Large intestine (tissue), 12 donors: Measurements from ENCODE around the gene GAPVD1. TPM values are rescaled to one million over a fixed set of nuclear protein-coding genes. Genes with fewer than 3 reads are reported as not detected.
"Not testable (repeated sequence)": the region's sequence is repeated elsewhere in the genome, so short reads cannot be mapped to it uniquely, and the experiment has no call there.

Source experiments
- DNase-seq, 2 donors: peaks; one replicate each; pipeline versions ENCODE4 v3.0.0 to v3.0.0-alpha.2; 2013
- H3K27ac ChIP-seq: one replicate; pipeline ENCODE4 v1.5.1; 2013; ENCODE audit warnings: low read length
- H3K27me3 ChIP-seq: 2 replicates; pipeline ENCODE4 v1.6.1; 2013; ENCODE audit warnings: low read length; ENCODE audit not compliant: control insufficient read depth, insufficient read depth
- H3K36me3 ChIP-seq: 2 replicates; pipeline ENCODE4 v1.6.1; 2013; ENCODE audit warnings: low read length; ENCODE audit not compliant: control insufficient read depth, insufficient read depth
- H3K4me1 ChIP-seq: one replicate; pipeline ENCODE4 v1.6.1; 2013; ENCODE audit warnings: low read length; ENCODE audit not compliant: control insufficient read depth, insufficient read depth
- H3K4me3 ChIP-seq: one replicate; pipeline ENCODE4 v1.5.1; 2013; ENCODE audit warnings: low read length
- H3K9me3 ChIP-seq: one replicate; pipeline ENCODE4 v1.6.1; 2013; ENCODE audit warnings: mild to moderate bottlenecking, low read depth, low read length, moderate library complexity; ENCODE audit not compliant: control insufficient read depth
- WGBS: methylation state at CpG from one replicate; pipeline ENCODE4 v1.1.5; 2013; ENCODE audit warnings: low lambda C conversion rate; ENCODE audit not compliant: insufficient coverage; 5-methylcytosine and 5-hydroxymethylcytosine counted together
- long read RNA-seq, 11 donors: transcript quantifications; one replicate each; lab custom pipeline, GENCODE V29; 2026
- polyA plus RNA-seq: library from polyadenylated mRNA; unstranded; fragments of 120-200 nt; gene quantifications from one replicate; pipeline ENCODE4 v1.2.1, GENCODE V29; 2013

Gene GAPVD1
- polyA plus RNA-seq, result 27.6 TPM
- long read RNA-seq, donor 1, result 0 reads
- long read RNA-seq, donor 2, partial matches to known transcripts, result 7 of 8 reads
- long read RNA-seq, donor 2, other reads (novel, unspliced or antisense), result 0 of 8 reads
- long read RNA-seq, donor 3, result 0 reads
- long read RNA-seq, donor 4, result 0 reads
- long read RNA-seq, donor 5, result 0 reads
- long read RNA-seq, donor 6, result 0 reads
- long read RNA-seq, donor 7, partial matches to known transcripts, result 0 of 1 reads
- long read RNA-seq, donor 7, other reads (novel, unspliced or antisense), result 0 of 1 reads
- long read RNA-seq, donor 8, partial matches to known transcripts, result 0 of 1 reads
- long read RNA-seq, donor 8, other reads (novel, unspliced or antisense), result 0 of 1 reads
- long read RNA-seq, donor 9, partial matches to known transcripts, result 0 of 1 reads
- long read RNA-seq, donor 9, other reads (novel, unspliced or antisense), result 0 of 1 reads
- long read RNA-seq, donor 10, result 0 reads
- long read RNA-seq, donor 11, result 0 reads

- WGBS, result 0% methylated on average over 3 of the region's 72 CpGs
- Histone ChIP-seq H3K4me3 (peak within 1 kb of the TSS; percentile 99), H3K36me3 (peaks cover 5% of the 10 kb centered on the region), H3K27me3 (no peaks in the 10 kb centered on the region), H3K9me3 (peaks cover 4% of the 10 kb centered on the region), H3K4me1 (no peaks in the 10 kb centered on the region), H3K27ac (peak within 1 kb of the TSS; percentile 64)
- DNase-seq, result peak; percentile 88 to 92
Measured at GRCh38 chr9:125261501-125262293, at the start of gene GAPVD1. Gene GAPVD1, plus strand, starts transcription at chr9:125261826. Its CDS starts 37,096 bp downstream, at chr9:125298922.

DNA sequence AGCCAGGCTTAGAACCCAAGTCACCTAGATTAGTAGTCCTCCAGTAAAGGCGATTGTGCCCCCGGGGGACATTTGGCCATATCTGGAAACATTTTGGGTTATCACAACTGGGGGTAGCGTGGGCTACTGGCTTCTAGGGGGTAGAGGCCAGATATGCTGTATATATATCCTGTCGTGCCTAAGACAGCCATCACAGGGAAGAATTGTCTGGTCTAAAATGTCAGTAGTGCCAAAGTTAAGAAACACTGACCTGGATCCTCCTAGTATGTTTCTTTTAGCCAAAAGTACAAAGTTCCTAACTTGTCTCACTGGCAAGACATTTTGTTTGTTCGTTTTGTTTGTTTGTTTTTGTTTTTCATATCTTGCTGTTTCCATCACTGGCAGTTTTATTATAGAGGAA, 47.4 kb upstream of the GAPVD1 start:
- Histone ChIP-seq H3K4me3 (no peak overlapping the region), H3K27me3 (no peaks in the 10 kb centered on the region), H3K27ac (no peak overlapping the region), H3K9me3 (no peaks in the 10 kb centered on the region), H3K4me1 (no peaks in the 10 kb centered on the region), H3K36me3 (peaks cover 15% of the 10 kb centered on the region)
- no peak for DNase-seq
- 83% methylated on average over 2 of the region's 5 CpGs for WGBS

DNA sequence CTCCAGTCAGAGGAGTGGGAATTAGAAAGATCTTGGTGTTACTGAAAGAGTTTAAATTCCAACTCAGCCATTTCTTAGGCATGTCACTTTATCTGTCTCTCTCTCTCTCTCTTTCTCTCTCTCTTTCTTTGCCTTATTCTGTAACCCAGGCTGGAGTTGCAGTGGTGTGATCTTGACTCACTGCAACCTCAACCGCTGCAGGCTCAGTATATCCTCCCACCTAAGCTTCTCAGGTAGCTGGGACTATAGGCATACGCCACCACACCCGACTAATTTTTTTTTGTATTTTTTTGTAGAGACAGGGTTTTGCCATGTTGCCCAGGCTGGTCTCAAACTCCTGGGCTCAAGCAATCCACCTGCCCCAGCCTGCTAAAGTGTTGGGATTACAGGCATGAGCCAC, 43.0 kb upstream of the GAPVD1 start:
- Histone ChIP-seq H3K4me1 (no peaks in the 10 kb centered on the region), H3K9me3 (no peaks in the 10 kb centered on the region), H3K36me3 (peaks cover 17% of the 10 kb centered on the region), H3K27me3 (no peaks in the 10 kb centered on the region), H3K4me3 (no peak overlapping the region), H3K27ac (no peak overlapping the region)
- DNase-seq, result no peak
- WGBS, result no CpG with 5 or more reads among the region's 3 CpGs

DNA sequence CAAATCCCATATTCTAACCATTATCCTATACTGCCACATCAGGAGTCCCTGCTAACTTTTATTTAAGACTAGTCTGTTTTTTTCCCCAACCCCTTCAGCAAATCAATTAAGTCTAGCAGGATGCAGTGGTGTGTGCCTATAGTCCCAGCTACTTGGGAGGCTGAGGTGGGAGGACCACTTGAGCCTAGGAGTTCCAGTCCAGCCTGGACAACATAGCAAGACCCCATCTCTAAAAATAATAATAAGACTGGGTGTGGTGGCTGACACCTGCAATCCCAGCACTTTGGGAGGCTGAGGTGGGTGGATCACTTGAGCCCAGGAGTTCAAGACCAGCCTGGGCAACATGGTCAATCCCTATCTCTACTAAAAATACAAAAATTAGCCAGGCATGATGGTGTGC, 36.8 kb upstream of the GAPVD1 start:
- peaks cover 26% of the 10 kb centered on the region for H3K36me3 ChIP-seq
- H3K27me3 ChIP-seq, DNase-seq, H3K9me3 ChIP-seq, H3K4me1 ChIP-seq, H3K4me3 ChIP-seq, H3K27ac ChIP-seq: not testable (repeated sequence)

DNA sequence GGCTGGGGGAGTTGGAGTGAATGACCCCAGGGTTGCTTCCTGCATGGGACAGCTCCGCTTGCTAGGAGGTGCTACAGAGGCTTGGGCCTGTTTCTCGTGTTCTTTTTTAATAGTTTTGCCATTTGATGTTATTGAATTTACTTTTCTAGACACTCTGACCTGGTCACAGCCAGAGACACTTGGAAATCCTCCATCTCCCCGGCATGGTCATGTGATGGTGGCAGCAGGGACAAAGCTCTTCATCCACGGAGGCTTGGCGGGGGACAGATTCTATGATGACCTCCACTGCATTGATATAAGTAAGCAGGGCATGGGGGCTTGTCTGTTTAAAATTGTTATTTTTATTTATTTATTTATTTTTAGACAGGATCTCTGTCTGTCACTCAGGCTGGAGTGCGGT, 33.9 kb upstream of the GAPVD1 start:
- no peak overlapping the region for H3K27ac ChIP-seq
- peaks cover 23% of the 10 kb centered on the region for H3K36me3 ChIP-seq
- no peaks in the 10 kb centered on the region for H3K27me3 ChIP-seq
- no peak for DNase-seq
- no peak overlapping the region for H3K4me3 ChIP-seq
- 100% methylated on average over 1 of the region's 6 CpGs for WGBS
- H3K4me1 ChIP-seq, result no peaks in the 10 kb centered on the region
- no peaks in the 10 kb centered on the region for H3K9me3 ChIP-seq

- no peak for DNase-seq
- H3K9me3 ChIP-seq, result no peaks in the 10 kb centered on the region
- H3K27ac ChIP-seq, result no peak overlapping the region
- H3K27me3 ChIP-seq, result no peaks in the 10 kb centered on the region
- H3K4me3 ChIP-seq, result no peak overlapping the region
- H3K4me1 ChIP-seq, result peaks cover 12% of the 10 kb centered on the region
- no CpG with 5 or more reads among the region's 3 CpGs for WGBS
- peaks cover 53% of the 10 kb centered on the region for H3K36me3 ChIP-seq
Measured at GRCh38 chr9:125233678-125234077, 27.9 kb upstream of the GAPVD1 start.

- no CpG with 5 or more reads among the region's 8 CpGs for WGBS
- not testable (repeated sequence) for H3K27ac ChIP-seq, H3K4me3 ChIP-seq, DNase-seq, H3K27me3 ChIP-seq, H3K9me3 ChIP-seq
- Histone ChIP-seq H3K4me1 (peaks cover 13% of the 10 kb centered on the region), H3K36me3 (peaks cover 58% of the 10 kb centered on the region)
Measured at GRCh38 chr9:125234099-125234498, 27.5 kb upstream of the GAPVD1 start.

GRCh38 chr9:125235804-125236519, 25.7 kb upstream of the GAPVD1 start:
- DNase-seq, result no peak
- Histone ChIP-seq H3K4me3 (no peak overlapping the region), H3K36me3 (peaks cover 58% of the 10 kb centered on the region), H3K27ac (no peak overlapping the region), H3K4me1 (peaks cover 16% of the 10 kb centered on the region), H3K27me3 (no peaks in the 10 kb centered on the region), H3K9me3 (no peaks in the 10 kb centered on the region)
- 67% methylated on average over 1 of the region's 5 CpGs for WGBS

DNA sequence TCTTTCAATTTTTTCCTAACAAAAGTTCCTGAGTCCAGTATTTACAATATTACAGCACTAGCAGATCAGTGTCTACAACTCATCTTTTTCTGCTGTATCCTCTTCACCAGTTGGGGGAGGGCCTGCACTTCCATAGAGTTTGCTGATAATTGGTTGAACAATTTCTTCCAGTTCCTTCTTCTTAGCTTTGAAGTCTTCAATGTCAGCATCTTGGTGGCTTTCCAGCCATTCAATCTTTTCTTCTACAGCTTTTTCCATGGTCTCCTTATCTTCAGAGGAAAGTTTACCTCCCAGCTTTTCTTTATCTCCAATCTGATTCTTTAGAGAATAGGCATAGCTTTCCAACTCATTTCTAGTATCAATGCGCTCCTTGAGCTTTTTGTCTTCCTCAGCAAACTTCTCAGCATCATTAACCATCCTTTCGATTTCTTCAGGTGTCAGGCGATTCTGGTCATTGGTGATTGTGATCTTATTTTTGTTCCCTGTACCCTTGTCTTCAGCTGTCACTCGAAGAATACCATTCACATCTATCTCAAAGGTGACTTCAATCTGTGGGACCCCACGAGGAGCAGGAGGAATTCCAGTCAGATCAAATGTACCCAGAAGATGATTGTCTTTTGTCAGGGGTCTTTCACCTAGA, 25.0 kb upstream of the GAPVD1 start:
- not testable (repeated sequence) for H3K4me3 ChIP-seq, H3K9me3 ChIP-seq, H3K27me3 ChIP-seq, DNase-seq, H3K27ac ChIP-seq
- peaks cover 58% of the 10 kb centered on the region for H3K36me3 ChIP-seq
- H3K4me1 ChIP-seq, result peaks cover 16% of the 10 kb centered on the region
- WGBS, result no CpG with 5 or more reads among the region's 5 CpGs
